ENCODE data around the gene LOC128125822.
"Not testable (repeated sequence)": the region's sequence is repeated elsewhere in the genome, so short reads cannot be mapped to it uniquely, and the experiment has no call there.

The LOC128125822 gene

GRCh38 chr6:63584566-63584965 lies 12.3 kb downstream of the LOC128125822 start:
- DNase-seq: no peak

- not testable (repeated sequence) for DNase-seq
Observed at GRCh38 chr6:63585652-63586051, 13.4 kb downstream of the LOC128125822 start.

- DNase-seq: no peak
Observed at GRCh38 chr6:63589952-63590411, 17.7 kb downstream of the LOC128125822 start.

- no peak for DNase-seq
Observed at GRCh38 chr6:63592886-63593285, 20.6 kb downstream of the LOC128125822 start.

GRCh38 chr6:63597141-63598048 lies 25.1 kb downstream of the LOC128125822 start:
- no peak for DNase-seq

GRCh38 chr6:63598049-63599036 lies 26.1 kb downstream of the LOC128125822 start:
- peak; percentile 78 for DNase-seq

GRCh38 chr6:63599243-63599642 lies 27.0 kb downstream of the LOC128125822 start:
- DNase-seq: no peak

- DNase-seq: no peak
Observed at GRCh38 chr6:63600136-63600535, 27.9 kb downstream of the LOC128125822 start.

GRCh38 chr6:63609231-63609630 lies 37.0 kb downstream of the LOC128125822 start:
- no peak for DNase-seq

GRCh38 chr6:63610944-63611343 lies 38.7 kb downstream of the LOC128125822 start:
- no peak for DNase-seq

GRCh38 chr6:63611560-63611959 lies 39.3 kb downstream of the LOC128125822 start:
- DNase-seq: no peak

GRCh38 chr6:63615590-63615989 lies 43.3 kb downstream of the LOC128125822 start:
- DNase-seq: no peak
